ENCODE measurements around the gene C1QB.

DNA sequence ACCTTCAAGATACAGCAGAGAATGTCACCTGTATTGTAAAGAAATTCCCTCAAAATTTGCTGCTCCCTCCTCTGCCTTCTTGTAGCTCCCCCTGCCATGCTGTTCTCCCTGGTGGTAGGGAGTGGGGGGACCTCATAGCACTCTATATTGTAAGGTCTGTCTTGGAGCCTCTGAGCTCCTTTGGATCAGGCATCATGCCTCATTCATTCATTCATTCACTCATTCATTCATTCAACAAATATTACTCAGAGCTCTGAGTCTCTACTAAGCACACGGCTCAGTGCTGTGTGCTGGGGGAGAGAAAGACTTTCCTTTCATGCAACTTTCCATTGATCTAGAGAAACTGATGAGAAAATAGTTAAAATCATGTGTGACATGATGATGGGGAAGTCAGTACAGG is 30.5 kb downstream of the C1QB start:
- TF ChIP-seq TCF12 (IDR thresholded peaks at IDR 0.05; ENCODE audit: low read depth, low read length), result no peak
- no peak for TF ChIP-seq EP300 (IDR thresholded peaks at IDR 0.05; ENCODE audit: borderline replicate concordance in 1 of 2, low read depth in 2 of 2, low read length in 2 of 2)
- TF ChIP-seq POLR2AphosphoS5 (IDR thresholded peaks at IDR 0.05; ENCODE audit: low read depth, low read length), result no peak
- TF ChIP-seq JUN (IDR thresholded peaks at IDR 0.05; ENCODE audit: low read depth, low read length), result no peak
- no peak for TF ChIP-seq RFX5 (IDR thresholded peaks at IDR 0.05; ENCODE audit: borderline replicate concordance, low read depth, low read length)
- no peak for TF ChIP-seq TAF1 (IDR thresholded peaks at IDR 0.05; ENCODE audit: low read depth, low read length)
- no peak for TF ChIP-seq SP1 (IDR thresholded peaks at IDR 0.05; ENCODE audit: low read depth, low read length)
- TF ChIP-seq, protein P1, sequence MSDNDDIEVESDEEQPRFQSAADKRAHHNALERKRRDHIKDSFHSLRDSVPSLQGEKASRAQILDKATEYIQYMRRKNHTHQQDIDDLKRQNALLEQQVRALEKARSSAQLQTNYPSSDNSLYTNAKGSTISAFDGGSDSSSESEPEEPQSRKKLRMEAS (IDR thresholded peaks at IDR 0.05), result no peak
- TF ChIP-seq, protein P2, sequence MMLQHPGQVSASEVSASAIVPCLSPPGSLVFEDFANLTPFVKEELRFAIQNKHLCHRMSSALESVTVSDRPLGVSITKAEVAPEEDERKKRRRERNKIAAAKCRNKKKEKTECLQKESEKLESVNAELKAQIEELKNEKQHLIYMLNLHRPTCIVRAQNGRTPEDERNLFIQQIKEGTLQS (IDR thresholded peaks at IDR 0.05; ENCODE audit: insufficient read depth, low read depth, low read length), result no peak
- TF ChIP-seq, protein P3, sequence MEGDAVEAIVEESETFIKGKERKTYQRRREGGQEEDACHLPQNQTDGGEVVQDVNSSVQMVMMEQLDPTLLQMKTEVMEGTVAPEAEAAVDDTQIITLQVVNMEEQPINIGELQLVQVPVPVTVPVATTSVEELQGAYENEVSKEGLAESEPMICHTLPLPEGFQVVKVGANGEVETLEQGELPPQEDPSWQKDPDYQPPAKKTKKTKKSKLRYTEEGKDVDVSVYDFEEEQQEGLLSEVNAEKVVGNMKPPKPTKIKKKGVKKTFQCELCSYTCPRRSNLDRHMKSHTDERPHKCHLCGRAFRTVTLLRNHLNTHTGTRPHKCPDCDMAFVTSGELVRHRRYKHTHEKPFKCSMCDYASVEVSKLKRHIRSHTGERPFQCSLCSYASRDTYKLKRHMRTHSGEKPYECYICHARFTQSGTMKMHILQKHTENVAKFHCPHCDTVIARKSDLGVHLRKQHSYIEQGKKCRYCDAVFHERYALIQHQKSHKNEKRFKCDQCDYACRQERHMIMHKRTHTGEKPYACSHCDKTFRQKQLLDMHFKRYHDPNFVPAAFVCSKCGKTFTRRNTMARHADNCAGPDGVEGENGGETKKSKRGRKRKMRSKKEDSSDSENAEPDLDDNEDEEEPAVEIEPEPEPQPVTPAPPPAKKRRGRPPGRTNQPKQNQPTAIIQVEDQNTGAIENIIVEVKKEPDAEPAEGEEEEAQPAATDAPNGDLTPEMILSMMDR (IDR thresholded peaks at IDR 0.05; ENCODE audit: control extremely low read depth in 1 of 3, insufficient read depth in 1 of 3, low read depth in 1 of 3, low read length in 3 of 3), result no peak
